Activated naive CD8-positive, alpha-beta T cell (primary cell): ENCODE results near the gene TMCO1.
A peak's percentile ranks its signal among the peaks of the same experiment; 100 is the strongest.
"Not testable (repeated sequence)": the region's sequence is repeated elsewhere in the genome, so short reads cannot be mapped to it uniquely, and the experiment has no call there.

Experiments
- H3K27ac Mint-ChIP-seq: one replicate; pipeline ENCODE4 v1.8.0; 2021; ENCODE audit warnings: mixed read lengths
- H3K27me3 Mint-ChIP-seq: one replicate; pipeline ENCODE4 v1.8.0; 2021; ENCODE audit warnings: mixed read lengths
- H3K36me3 Mint-ChIP-seq: one replicate; pipeline ENCODE4 v1.8.0; 2021; ENCODE audit warnings: mixed read lengths
- H3K4me1 Mint-ChIP-seq: one replicate; pipeline ENCODE4 v1.8.0; 2021; ENCODE audit warnings: low read depth, mixed read lengths
- H3K4me3 Mint-ChIP-seq: one replicate; pipeline ENCODE4 v1.8.0; 2021; ENCODE audit warnings: mild to moderate bottlenecking, mixed read lengths
- H3K9me3 Mint-ChIP-seq: one replicate; pipeline ENCODE4 v1.8.0; 2021; ENCODE audit warnings: low read depth, mixed read lengths

Gene TMCO1

GRCh38 chr1:165763442-165763841 lies 5.2 kb downstream of the TMCO1 start:
- Mint-ChIP-seq H3K27me3 (no peaks in the 10 kb centered on the region), H3K9me3 (no peaks in the 10 kb centered on the region), H3K4me1 (peaks cover 69% of the 10 kb centered on the region), H3K36me3 (peaks cover 28% of the 10 kb centered on the region), H3K4me3 (no peak overlapping the region), H3K27ac (peak overlapping the region; percentile 46)

GRCh38 chr1:165762725-165763124 lies 5.9 kb downstream of the TMCO1 start:
- H3K4me3 Mint-ChIP-seq, result no peak overlapping the region
- no peaks in the 10 kb centered on the region for H3K27me3 Mint-ChIP-seq
- no peaks in the 10 kb centered on the region for H3K9me3 Mint-ChIP-seq
- peaks cover 23% of the 10 kb centered on the region for H3K36me3 Mint-ChIP-seq
- no peak overlapping the region for H3K27ac Mint-ChIP-seq
- H3K4me1 Mint-ChIP-seq, result peaks cover 65% of the 10 kb centered on the region

- Mint-ChIP-seq H3K4me3 (no peak overlapping the region), H3K27ac (no peak overlapping the region), H3K9me3 (no peaks in the 10 kb centered on the region), H3K27me3 (no peaks in the 10 kb centered on the region), H3K4me1 (peaks cover 46% of the 10 kb centered on the region), H3K36me3 (peaks cover 7% of the 10 kb centered on the region)
Observed at GRCh38 chr1:165759095-165759494, 9.6 kb downstream of the TMCO1 start.

GRCh38 chr1:165755393-165756010 lies 13.2 kb downstream of the TMCO1 start:
- Mint-ChIP-seq H3K9me3 (no peaks in the 10 kb centered on the region), H3K4me3 (no peak overlapping the region), H3K36me3 (peaks cover 7% of the 10 kb centered on the region), H3K27me3 (no peaks in the 10 kb centered on the region), H3K4me1 (peaks cover 26% of the 10 kb centered on the region), H3K27ac (peak overlapping the region; percentile 34)

GRCh38 chr1:165753934-165754333 lies 14.7 kb downstream of the TMCO1 start:
- Mint-ChIP-seq H3K4me3 (no peak overlapping the region), H3K27ac (no peak overlapping the region), H3K27me3 (no peaks in the 10 kb centered on the region), H3K9me3 (no peaks in the 10 kb centered on the region), H3K36me3 (peaks cover 5% of the 10 kb centered on the region), H3K4me1 (peaks cover 19% of the 10 kb centered on the region)

- Mint-ChIP-seq H3K27ac (peak overlapping the region; percentile 36), H3K4me1 (peaks cover 3% of the 10 kb centered on the region), H3K4me3 (no peak overlapping the region), H3K36me3 (peaks cover 8% of the 10 kb centered on the region), H3K27me3 (no peaks in the 10 kb centered on the region), H3K9me3 (no peaks in the 10 kb centered on the region)
Observed at GRCh38 chr1:165748550-165748949, 20.1 kb downstream of the TMCO1 start.

GRCh38 chr1:165747632-165748447 lies 20.8 kb downstream of the TMCO1 start:
- H3K4me1 Mint-ChIP-seq, result peaks cover 3% of the 10 kb centered on the region
- peaks cover 8% of the 10 kb centered on the region for H3K36me3 Mint-ChIP-seq
- no peaks in the 10 kb centered on the region for H3K9me3 Mint-ChIP-seq
- H3K27ac Mint-ChIP-seq, result peak overlapping the region; percentile 36
- H3K27me3 Mint-ChIP-seq, result no peaks in the 10 kb centered on the region
- H3K4me3 Mint-ChIP-seq, result no peak overlapping the region

GRCh38 chr1:165744913-165745312 lies 23.8 kb downstream of the TMCO1 start:
- H3K4me3 Mint-ChIP-seq, H3K4me1 Mint-ChIP-seq, H3K27me3 Mint-ChIP-seq, H3K9me3 Mint-ChIP-seq, H3K27ac Mint-ChIP-seq: not testable (repeated sequence)
- peaks cover 19% of the 10 kb centered on the region for H3K36me3 Mint-ChIP-seq

GRCh38 chr1:165742194-165742593 lies 26.5 kb downstream of the TMCO1 start:
- H3K27ac Mint-ChIP-seq, result no peak overlapping the region
- H3K36me3 Mint-ChIP-seq, result peaks cover 17% of the 10 kb centered on the region
- H3K4me1 Mint-ChIP-seq, result peaks cover 5% of the 10 kb centered on the region
- no peaks in the 10 kb centered on the region for H3K27me3 Mint-ChIP-seq
- no peaks in the 10 kb centered on the region for H3K9me3 Mint-ChIP-seq
- H3K4me3 Mint-ChIP-seq, result no peak overlapping the region

GRCh38 chr1:165738794-165739193 lies 29.9 kb downstream of the TMCO1 start:
- H3K4me1 Mint-ChIP-seq, result peaks cover 5% of the 10 kb centered on the region
- no peak overlapping the region for H3K4me3 Mint-ChIP-seq
- no peak overlapping the region for H3K27ac Mint-ChIP-seq
- peaks cover 15% of the 10 kb centered on the region for H3K36me3 Mint-ChIP-seq
- H3K9me3 Mint-ChIP-seq, result no peaks in the 10 kb centered on the region
- no peaks in the 10 kb centered on the region for H3K27me3 Mint-ChIP-seq

GRCh38 chr1:165737196-165737595 lies 31.5 kb downstream of the TMCO1 start:
- H3K4me1 Mint-ChIP-seq, result peaks cover 5% of the 10 kb centered on the region
- no peaks in the 10 kb centered on the region for H3K9me3 Mint-ChIP-seq
- H3K27me3 Mint-ChIP-seq, result no peaks in the 10 kb centered on the region
- no peak overlapping the region for H3K27ac Mint-ChIP-seq
- H3K36me3 Mint-ChIP-seq, result peaks cover 15% of the 10 kb centered on the region
- no peak overlapping the region for H3K4me3 Mint-ChIP-seq

GRCh38 chr1:165734906-165735305 lies 33.8 kb downstream of the TMCO1 start:
- peaks cover 5% of the 10 kb centered on the region for H3K4me1 Mint-ChIP-seq
- H3K27me3 Mint-ChIP-seq, result no peaks in the 10 kb centered on the region
- no peaks in the 10 kb centered on the region for H3K9me3 Mint-ChIP-seq
- H3K4me3 Mint-ChIP-seq, result no peak overlapping the region
- H3K36me3 Mint-ChIP-seq, result peaks cover 4% of the 10 kb centered on the region
- no peak overlapping the region for H3K27ac Mint-ChIP-seq

- Mint-ChIP-seq H3K27ac (no peak overlapping the region), H3K27me3 (no peaks in the 10 kb centered on the region), H3K4me3 (no peak overlapping the region), H3K9me3 (no peaks in the 10 kb centered on the region), H3K36me3 (peaks cover 9% of the 10 kb centered on the region), H3K4me1 (no peaks in the 10 kb centered on the region)
Observed at GRCh38 chr1:165726841-165727240, 41.8 kb downstream of the TMCO1 start.

GRCh38 chr1:165726169-165726568 lies 42.5 kb downstream of the TMCO1 start:
- no peaks in the 10 kb centered on the region for H3K9me3 Mint-ChIP-seq
- peaks cover 9% of the 10 kb centered on the region for H3K36me3 Mint-ChIP-seq
- no peaks in the 10 kb centered on the region for H3K27me3 Mint-ChIP-seq
- H3K4me1 Mint-ChIP-seq, result no peaks in the 10 kb centered on the region
- no peak overlapping the region for H3K4me3 Mint-ChIP-seq
- H3K27ac Mint-ChIP-seq, result no peak overlapping the region

- Mint-ChIP-seq H3K4me1 (no peaks in the 10 kb centered on the region), H3K27ac (no peak overlapping the region), H3K36me3 (no peaks in the 10 kb centered on the region), H3K9me3 (no peaks in the 10 kb centered on the region), H3K4me3 (no peak overlapping the region), H3K27me3 (no peaks in the 10 kb centered on the region)
Observed at GRCh38 chr1:165717918-165718515, 50.7 kb downstream of the TMCO1 start.
